GM23338 (cell line): Measurements from ENCODE around the gene SARDH. TPM values are rescaled to one million over a fixed set of nuclear protein-coding genes. Genes with fewer than 3 reads are reported as not detected.

Experiments
- ATAC-seq: fragments of 200-7000 bp; cut with Tn5 transposase; 3 replicates; pipeline ENCODE4 v1.9.1; 2020
- DNase-seq: peaks from one replicate; pipeline ENCODE4 v3.0.0-alpha.2; 2015; ENCODE audit warnings: low spot score
- H2AFZ ChIP-seq: fragments of 200-600 bp; sonication (generic); 2 replicates; pipeline ENCODE4 v1.8.0; 2016; ENCODE audit warnings: antibody characterized with exemption, mild to moderate bottlenecking, moderate library complexity
- H3F3A ChIP-seq: fragments of 200-600 bp; sonication (generic); replicated peaks from 2 replicates; pipeline ENCODE4 v1.8.0; 2017; ENCODE audit warnings: antibody characterized with exemption, mixed run types, low read depth
- H3K27ac ChIP-seq: fragments of 200-600 bp; sonication (generic); 2 replicates; pipeline ENCODE4 v1.6.1; 2016; ENCODE audit warnings: low read depth
- H3K27me3 ChIP-seq: fragments of 200-600 bp; sonication (generic); 2 replicates; pipeline ENCODE4 v1.8.0; 2016; ENCODE audit warnings: mild to moderate bottlenecking, mixed run types, moderate library complexity; ENCODE audit not compliant: insufficient read depth
- H3K36me3 ChIP-seq: fragments of 200-600 bp; sonication (generic); 2 replicates; pipeline ENCODE4 v1.8.0; 2016; ENCODE audit warnings: mild to moderate bottlenecking; ENCODE audit not compliant: insufficient read depth
- H3K4me1 ChIP-seq: fragments of 200-600 bp; sonication (generic); 2 replicates; pipeline ENCODE4 v1.8.0; 2016; ENCODE audit warnings: mild to moderate bottlenecking, moderate library complexity; ENCODE audit not compliant: insufficient read depth
- H3K4me2 ChIP-seq: fragments of 200-600 bp; sonication (generic); 2 replicates; pipeline ENCODE4 v1.7.1; 2017; ENCODE audit warnings: mixed run types
- H3K4me3 ChIP-seq: fragments of 200-600 bp; sonication (generic); 2 replicates; pipeline ENCODE4 v1.6.1; 2016; ENCODE audit warnings: mixed run types
- H3K79me2 ChIP-seq: fragments of 200-600 bp; sonication (generic); replicated peaks from 2 replicates; pipeline ENCODE4 v1.8.0; 2017; ENCODE audit warnings: mild to moderate bottlenecking; ENCODE audit not compliant: insufficient read depth
- H3K9me2 ChIP-seq: fragments of 200-600 bp; sonication (generic); 2 replicates; pipeline ENCODE4 v1.8.0; 2017; ENCODE audit not compliant: insufficient read depth
- H4K20me1 ChIP-seq: fragments of 200-600 bp; sonication (generic); replicated peaks from 2 replicates; pipeline ENCODE4 v1.8.0; 2017; ENCODE audit warnings: mild to moderate bottlenecking; ENCODE audit not compliant: insufficient read depth
- H3K27ac Mint-ChIP-seq: 2 replicates; pipeline ENCODE4 v1.8.0; 2020; ENCODE audit warnings: inconsistent platforms, mild to moderate bottlenecking, moderate library complexity, mixed read lengths
- H3K27me3 Mint-ChIP-seq: 3 replicates; pipeline ENCODE4 v1.8.0; 2022; ENCODE audit warnings: low read depth, mild to moderate bottlenecking, moderate library complexity, mixed read lengths, inconsistent platforms; ENCODE audit not compliant: insufficient read depth, poor library complexity
- H3K36me3 Mint-ChIP-seq: 3 replicates; pipeline ENCODE4 v1.8.0; 2021; ENCODE audit warnings: low read depth, mild to moderate bottlenecking, inconsistent platforms, moderate library complexity, mixed read lengths
- H3K4me1 Mint-ChIP-seq: 3 replicates; pipeline ENCODE4 v1.8.0; 2020; ENCODE audit warnings: mild to moderate bottlenecking, inconsistent platforms, mixed read lengths
- H3K4me3 Mint-ChIP-seq: 3 replicates; pipeline ENCODE4 v1.8.0; 2021; ENCODE audit warnings: moderate library complexity, mild to moderate bottlenecking, inconsistent platforms, mixed read lengths
- H3K9me3 Mint-ChIP-seq: 3 replicates; pipeline ENCODE4 v1.8.0; 2020; ENCODE audit warnings: moderate library complexity, mild to moderate bottlenecking, inconsistent platforms, mixed read lengths
- CREB1 ChIP-seq: fragments of 250-450 bp; sonication (Bioruptor Pico); IDR thresholded peaks from 2 replicates; pipeline ENCODE4 v1.5.0; 2020; ENCODE audit warnings: low read depth, mild to moderate bottlenecking, moderate library complexity
- ETS1 ChIP-seq: IDR thresholded peaks from 2 replicates; pipeline ENCODE4 v1.6.1; 2016; ENCODE audit warnings: antibody characterized with exemption
- EZH2 ChIP-seq: fragments of 200-600 bp; sonication (generic); IDR thresholded peaks from one replicate; pipeline ENCODE4 v1.8.0; 2017; ENCODE audit warnings: antibody characterized with exemption, mild to moderate bottlenecking, low read depth; ENCODE audit not compliant: unreplicated experiment
- EZH2phosphoT487 ChIP-seq: fragments of 200-600 bp; sonication (generic); IDR thresholded peaks from one replicate; pipeline ENCODE4 v1.8.1; 2018; ENCODE audit warnings: antibody characterized with exemption; ENCODE audit not compliant: unreplicated experiment
- JUNB ChIP-seq: IDR thresholded peaks from one replicate; pipeline ENCODE4 v1.6.1; 2016; ENCODE audit warnings: antibody characterized with exemption; ENCODE audit not compliant: unreplicated experiment
- NANOG ChIP-seq: IDR thresholded peaks from 2 replicates; pipeline ENCODE4 v1.6.1; 2016; ENCODE audit warnings: antibody characterized with exemption, borderline replicate concordance
- POLR2AphosphoS5 ChIP-seq: IDR thresholded peaks from 2 replicates; pipeline ENCODE4 v1.6.1; 2016; ENCODE audit warnings: antibody characterized with exemption, low read depth
- REST ChIP-seq: IDR thresholded peaks from one replicate; pipeline ENCODE4 v1.6.1; 2018; ENCODE audit warnings: antibody characterized with exemption; ENCODE audit not compliant: unreplicated experiment
- STAT1 ChIP-seq: IDR thresholded peaks from one replicate; pipeline ENCODE4 v1.6.1; 2016; ENCODE audit warnings: antibody characterized with exemption; ENCODE audit not compliant: unreplicated experiment
- ZNF331 ChIP-seq: fragments of 250-450 bp; sonication (Bioruptor Pico); IDR thresholded peaks from 2 replicates; pipeline ENCODE4 v1.5.0; 2020; ENCODE audit warnings: low read depth, mild to moderate bottlenecking, moderate library complexity
- polyA plus RNA-seq: library from polyadenylated mRNA; unstranded; fragments of >200 nt; fragmentation: Nextera tagmentation; extraction: Ambion mirVana; gene quantifications from 2 replicates; pipeline ENCODE4 v1.2.1, GENCODE V29; 2016
- total RNA-seq: library from RNA; depleted of rRNA; stranded (reverse); fragments of >200 nt; shearing (Covaris generic); gene quantifications from 2 replicates; pipeline ENCODE4 v1.2.3, GENCODE V29; 2014

The SARDH gene
- total and polyA plus RNA-seq, 2 experiments from 2014 or later = 2.8 to 10.4 TPM

- no peak for TF ChIP-seq NANOG
- no peak for TF ChIP-seq EZH2
- no peak for TF ChIP-seq CREB1 (CRISPR knock-in tag)
- no peak for TF ChIP-seq ZNF331 (CRISPR knock-in tag)
- TF ChIP-seq REST = no peak
- Histone ChIP-seq H3K36me3 (no peaks in the 10 kb centered on the region), H3K4me3 (no peak overlapping the region), H3K4me2 (no peak overlapping the region), H3K9me2 (no peaks in the 10 kb centered on the region), H2AFZ (no peak overlapping the region), H4K20me1 (no peaks in the 10 kb centered on the region), H3K79me2 (no peaks in the 10 kb centered on the region), H3K4me1 (peaks cover 8% of the 10 kb centered on the region; the same call in 1 of the 2 replicates), H3K27ac (no peak overlapping the region), H3K27me3 (no peaks in the 10 kb centered on the region), H3F3A (no peaks in the 10 kb centered on the region)
- H3K36me3 Mint-ChIP-seq = no peaks in the 10 kb centered on the region; the same call in 2 of the 3 replicates
- H3K4me3 Mint-ChIP-seq = no peak overlapping the region
- no peak overlapping the region for H3K27ac Mint-ChIP-seq
- H3K4me1 Mint-ChIP-seq = peaks cover 20% of the 10 kb centered on the region
- no peak for DNase-seq
- H3K27me3 Mint-ChIP-seq = peaks cover 19% of the 10 kb centered on the region
- ATAC-seq = no peak
- peaks cover 19% of the 10 kb centered on the region for H3K9me3 Mint-ChIP-seq
Measured at GRCh38 chr9:133629221-133630110, 108.7 kb downstream of the SARDH start.

- Histone ChIP-seq H3K27ac (no peak overlapping the region), H3K36me3 (no peaks in the 10 kb centered on the region), H3K9me2 (no peaks in the 10 kb centered on the region; the same call in 1 of the 2 replicates), H4K20me1 (no peaks in the 10 kb centered on the region), H2AFZ (no peak overlapping the region), H3K79me2 (no peaks in the 10 kb centered on the region), H3K4me1 (0 out of 2 replicates have a peak, but pooled peaks cover under 1% of the 10 kb centered on the region), H3F3A (no peaks in the 10 kb centered on the region), H3K4me2 (no peak overlapping the region), H3K4me3 (no peak overlapping the region), H3K27me3 (no peaks in the 10 kb centered on the region)
- ATAC-seq (no peak), DNase-seq (no peak)
- H3K27ac Mint-ChIP-seq = no peak overlapping the region
- peaks cover 13% of the 10 kb centered on the region for H3K4me1 Mint-ChIP-seq
- H3K4me3 Mint-ChIP-seq = no peak overlapping the region
- H3K9me3 Mint-ChIP-seq = peaks cover 21% of the 10 kb centered on the region
- peaks cover 16% of the 10 kb centered on the region for H3K27me3 Mint-ChIP-seq
- no peaks in the 10 kb centered on the region; the same call in 2 of the 3 replicates for H3K36me3 Mint-ChIP-seq
- TF ChIP-seq ETS1 = no peak
- no peak for TF ChIP-seq CREB1 (CRISPR knock-in tag)
- TF ChIP-seq JUNB = no peak
- TF ChIP-seq POLR2AphosphoS5 = no peak
- no peak for TF ChIP-seq EZH2phosphoT487
- no peak for TF ChIP-seq STAT1
Measured at GRCh38 chr9:133628766-133629165, 109.4 kb downstream of the SARDH start.
